PC-3 (cell line): ENCODE measurements around the gene C18orf32. TPM values are rescaled to one million over a fixed set of nuclear protein-coding genes. Genes with fewer than 3 reads are reported as not detected.
"Not testable (repeated sequence)": the region's sequence is repeated elsewhere in the genome, so short reads cannot be mapped to it uniquely, and the experiment has no call there.

Experiments used
- ATAC-seq: fragments of 200-7000 bp; cut with Tn5 transposase; 2 replicates; pipeline ENCODE4 v1.9.1; 2020; ENCODE audit warnings: mild to moderate bottlenecking, moderate library complexity
- BruUV-seq: library from RNA; stranded (reverse); fragments of 400-500 nt; replicated peaks from 2 replicates; lab custom pipeline; 2021; lab: Mats Ljungman, UMichigan
- CTCF ChIA-PET: fragments of 300-600 bp; sonication (Branson Sonifier 250); formaldehyde crosslinking; loops from one replicate; lab custom pipeline; 2022; ENCODE audit warnings: antibody characterized with exemption; lab: Charles Lee
- POLR2A ChIA-PET: fragments of 300-600 bp; sonication (Branson Sonifier 250); formaldehyde crosslinking; loops from one replicate; lab custom pipeline; 2022; ENCODE audit warnings: antibody characterized with exemption; ENCODE audit not compliant: unreplicated experiment; lab: Charles Lee
- DNase-seq: peaks from one replicate; pipeline ENCODE4 v3.0.0-alpha.2; 2015
- H2AFZ ChIP-seq: fragments of 300-600 bp; sonication (generic); 2 replicates; pipeline ENCODE4 v1.6.0; 2016; ENCODE audit warnings: antibody characterized with exemption, low read length
- H3F3A ChIP-seq: fragments of 300-600 bp; sonication (generic); one replicate; pipeline ENCODE4 v1.6.0; 2017; ENCODE audit warnings: antibody characterized with exemption, low read length, control low read depth, mild to moderate bottlenecking; ENCODE audit not compliant: unreplicated experiment
- H3K27ac ChIP-seq: fragments of 300-600 bp; sonication (generic); 2 replicates; pipeline ENCODE4 v1.5.1; 2016; ENCODE audit warnings: mild to moderate bottlenecking, low read length
- H3K27me3 ChIP-seq: fragments of 300-600 bp; sonication (generic); 2 replicates; pipeline ENCODE4 v1.6.1; 2016; ENCODE audit warnings: low read length, mixed read lengths
- H3K36me3 ChIP-seq: fragments of 300-600 bp; sonication (generic); 2 replicates; pipeline ENCODE4 v1.6.1; 2016; ENCODE audit warnings: low read depth, mixed run types, low read length, mixed read lengths
- H3K4me1 ChIP-seq: fragments of 300-600 bp; sonication (generic); 2 replicates; pipeline ENCODE4 v1.5.1; 2016; ENCODE audit warnings: low read length; ENCODE audit not compliant: insufficient read depth
- H3K4me2 ChIP-seq: fragments of 300-600 bp; sonication (generic); 2 replicates; pipeline ENCODE4 v1.6.0; 2016; ENCODE audit warnings: low read length
- H3K4me3 ChIP-seq: fragments of 300-600 bp; sonication (generic); 2 replicates; pipeline ENCODE4 v1.5.1; 2016; ENCODE audit warnings: mild to moderate bottlenecking, low read length, mixed read lengths
- H3K79me2 ChIP-seq: fragments of 300-600 bp; sonication (generic); 2 replicates; pipeline ENCODE4 v1.6.1; 2017; ENCODE audit warnings: low read length, mixed read lengths
- H3K9ac ChIP-seq: fragments of 300-600 bp; sonication (generic); 2 replicates; pipeline ENCODE4 v1.6.0; 2016; ENCODE audit warnings: mild to moderate bottlenecking, low read length
- H3K9me2 ChIP-seq: fragments of 300-600 bp; sonication (generic); replicated peaks from 2 replicates; pipeline ENCODE4 v1.6.1; 2016; ENCODE audit warnings: mixed run types, low read length, mixed read lengths
- H3K9me3 ChIP-seq: fragments of 300-600 bp; sonication (generic); 2 replicates; pipeline ENCODE4 v1.6.1; 2016; ENCODE audit warnings: low read length, mixed read lengths
- H4K20me1 ChIP-seq: fragments of 300-600 bp; sonication (generic); 2 replicates; pipeline ENCODE4 v1.6.1; 2016; ENCODE audit warnings: low read length, mixed read lengths
- EZH2 ChIP-seq: fragments of 300-600 bp; sonication (generic); IDR thresholded peaks from one replicate; pipeline ENCODE4 v1.6.1; 2017; ENCODE audit warnings: antibody characterized with exemption, mild to moderate bottlenecking, low read length; ENCODE audit not compliant: unreplicated experiment
- EZH2phosphoT487 ChIP-seq: fragments of 300-600 bp; sonication (generic); IDR thresholded peaks from 2 replicates; pipeline ENCODE4 v1.6.1; 2018; ENCODE audit warnings: mild to moderate bottlenecking, antibody characterized with exemption, low read length, borderline replicate concordance
- intact Hi-C: fragments of 100-400 bp; cut with micrococcal nuclease; formaldehyde crosslinking; loops from 2 replicates; pipeline ENCODE4 v1.9.0; 2023
- total RNA-seq: library from RNA; depleted of rRNA; stranded (reverse); fragments of >200 nt; gene quantifications from 2 replicates; pipeline ENCODE4 v1.2.3, GENCODE V29; 2014
- TF ChIP-seq, protein P1 (sequence below): fragments of 300-600 bp; sonication (generic); conservative IDR thresholded peaks from 2 replicates; pipeline ENCODE4 v1.5.1; 2017; ENCODE audit warnings: antibody characterized with exemption, low read depth, mild to moderate bottlenecking, low read length

C18orf32 gene
- total RNA-seq, 1 experiment from 2014 or later: 5.7 TPM

- H3K36me3 ChIP-seq: no peaks in the 10 kb centered on the region
- intact Hi-C loops: no loop called here
- H3K27ac ChIP-seq: no peak overlapping the region
- no peak for ATAC-seq
- no peak overlapping the region for H3K4me3 ChIP-seq
- CTCF ChIA-PET: no interaction called here
- H3K27me3 ChIP-seq: no peaks in the 10 kb centered on the region
- no peaks in the 10 kb centered on the region for H3F3A ChIP-seq
- BruUV-seq: no TSS peak
- H3K9me3 ChIP-seq: no peaks in the 10 kb centered on the region
- no peaks in the 10 kb centered on the region for H3K9me2 ChIP-seq
- H3K79me2 ChIP-seq: no peaks in the 10 kb centered on the region
- DNase-seq: no peak
- H3K4me1 ChIP-seq: peaks cover 3% of the 10 kb centered on the region; the same call in 1 of the 2 replicates
- POLR2A ChIA-PET: no interaction called here
- H3K9ac ChIP-seq: no peak overlapping the region
- H2AFZ ChIP-seq: no peak overlapping the region
- no peak overlapping the region for H3K4me2 ChIP-seq
- TF ChIP-seq, protein P1, sequence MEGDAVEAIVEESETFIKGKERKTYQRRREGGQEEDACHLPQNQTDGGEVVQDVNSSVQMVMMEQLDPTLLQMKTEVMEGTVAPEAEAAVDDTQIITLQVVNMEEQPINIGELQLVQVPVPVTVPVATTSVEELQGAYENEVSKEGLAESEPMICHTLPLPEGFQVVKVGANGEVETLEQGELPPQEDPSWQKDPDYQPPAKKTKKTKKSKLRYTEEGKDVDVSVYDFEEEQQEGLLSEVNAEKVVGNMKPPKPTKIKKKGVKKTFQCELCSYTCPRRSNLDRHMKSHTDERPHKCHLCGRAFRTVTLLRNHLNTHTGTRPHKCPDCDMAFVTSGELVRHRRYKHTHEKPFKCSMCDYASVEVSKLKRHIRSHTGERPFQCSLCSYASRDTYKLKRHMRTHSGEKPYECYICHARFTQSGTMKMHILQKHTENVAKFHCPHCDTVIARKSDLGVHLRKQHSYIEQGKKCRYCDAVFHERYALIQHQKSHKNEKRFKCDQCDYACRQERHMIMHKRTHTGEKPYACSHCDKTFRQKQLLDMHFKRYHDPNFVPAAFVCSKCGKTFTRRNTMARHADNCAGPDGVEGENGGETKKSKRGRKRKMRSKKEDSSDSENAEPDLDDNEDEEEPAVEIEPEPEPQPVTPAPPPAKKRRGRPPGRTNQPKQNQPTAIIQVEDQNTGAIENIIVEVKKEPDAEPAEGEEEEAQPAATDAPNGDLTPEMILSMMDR: no peak
- no peak for TF ChIP-seq EZH2
- no peak for TF ChIP-seq EZH2phosphoT487
- H4K20me1 ChIP-seq: no peaks in the 10 kb centered on the region
These were observed 30.4 kb upstream of the C18orf32 start for GRCh38 chr18:49517483-49517882.

DNA sequence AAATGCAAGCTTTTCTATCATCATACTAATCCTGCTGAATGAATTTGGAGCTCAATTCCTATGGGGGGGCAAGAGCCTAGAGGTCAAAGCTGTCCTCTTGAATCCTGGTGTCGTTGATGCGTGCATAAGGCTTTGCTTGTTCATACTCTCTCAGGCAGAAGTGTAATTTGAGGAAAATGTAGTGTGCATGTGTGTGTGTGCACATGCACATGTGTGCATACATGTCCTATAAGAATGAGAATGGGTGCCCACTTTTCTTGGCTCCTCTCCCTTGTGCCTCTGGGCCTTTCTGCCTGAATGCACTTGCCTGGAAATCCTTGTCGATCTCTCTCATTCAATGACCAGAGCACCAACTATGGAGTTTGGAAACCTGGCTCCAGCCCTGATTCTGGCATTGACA is 28.5 kb upstream of the C18orf32 start:
- Histone ChIP-seq H4K20me1 (no peaks in the 10 kb centered on the region), H3K9me3 (no peaks in the 10 kb centered on the region), H3K79me2 (no peaks in the 10 kb centered on the region), H3K27me3 (no peaks in the 10 kb centered on the region), H3K27ac (no peak overlapping the region), H3F3A (no peaks in the 10 kb centered on the region), H3K9ac (no peak overlapping the region), H3K4me2 (no peak overlapping the region), H3K9me2 (no peaks in the 10 kb centered on the region), H3K4me3 (no peak overlapping the region), H3K4me1 (no peaks in the 10 kb centered on the region), H2AFZ (no peak overlapping the region), H3K36me3 (no peaks in the 10 kb centered on the region)
- TF ChIP-seq, protein P1: no peak
- TF ChIP-seq EZH2phosphoT487 (no peak), EZH2 (no peak)
- no TSS peak for BruUV-seq
- intact Hi-C loops: no loop called here
- no peak for DNase-seq
- ChIA-PET POLR2A (no interaction called here), CTCF (interaction anchor here (0.5 kb wide), 1 partner anchor 346 kb away, joined by 5 read pairs; no protein-coding TSS in a partner anchor)
- no peak for ATAC-seq

GRCh38 chr18:49515003-49515402 is 28.0 kb upstream of the C18orf32 start:
- H3K4me2 ChIP-seq, H3K27ac ChIP-seq, H3K9me2 ChIP-seq, H3K9ac ChIP-seq, H3K36me3 ChIP-seq, H3F3A ChIP-seq, CTCF ChIA-PET, H3K9me3 ChIP-seq, H3K27me3 ChIP-seq, intact Hi-C loops, ATAC-seq, H3K4me1 ChIP-seq, H4K20me1 ChIP-seq, H3K79me2 ChIP-seq, POLR2A ChIA-PET, H3K4me3 ChIP-seq, DNase-seq, BruUV-seq, H2AFZ ChIP-seq: not testable (repeated sequence)
